HL-60/S4 treated with phorbol 12-myristate 13-acetate at 8.2 ng/mL for 4 days and 3 days (cell line): ENCODE data around the gene BEND5.

Experiments
- in situ Hi-C: fragments of 300-500 bp; cut with MboI; formaldehyde crosslinking; loops from 2 replicates; pipeline ENCODE4 v1.15.0; 2022; ENCODE audit warnings: low sequenced_read_pairs

The BEND5 gene

DNA sequence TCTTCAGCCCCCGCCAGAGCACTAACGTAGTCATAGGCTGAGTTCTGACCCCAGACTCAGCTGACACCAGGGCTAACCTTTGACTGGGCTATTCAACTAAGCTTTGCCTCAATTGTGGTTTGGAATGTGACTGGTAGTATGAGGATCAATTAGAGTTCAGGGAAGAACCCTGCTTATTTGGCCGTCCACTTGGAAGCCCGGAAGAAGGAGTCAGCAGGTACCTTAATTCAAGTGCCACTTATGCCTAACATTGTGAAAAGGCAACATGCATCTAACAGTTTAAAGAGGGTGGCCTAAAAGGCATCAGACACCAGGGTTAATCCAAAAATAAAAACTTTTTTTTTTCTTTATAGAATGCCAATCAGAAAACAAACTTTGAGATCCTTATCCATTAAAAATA is 92.3 kb downstream of the BEND5 start:
- in situ Hi-C loops, result no loop called here

DNA sequence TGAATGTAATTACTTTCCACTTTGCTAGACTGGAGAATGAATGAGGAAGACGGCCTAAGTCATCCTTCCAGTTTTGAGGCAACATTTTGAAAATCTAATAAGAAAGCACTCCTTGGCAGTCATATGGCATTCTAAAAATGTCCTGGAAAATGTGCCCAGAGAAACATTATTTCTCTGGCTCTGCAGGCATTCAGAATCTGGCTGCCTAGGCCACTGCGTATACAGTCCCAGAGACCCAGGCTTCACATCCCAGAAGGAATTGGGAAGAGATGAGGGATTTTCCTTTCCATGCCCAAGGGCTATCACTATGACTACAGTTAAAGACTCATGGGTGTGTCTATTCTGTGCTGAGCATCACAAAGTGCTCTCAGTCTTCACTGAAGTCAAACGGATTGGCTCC is 92.9 kb downstream of the BEND5 start:
- in situ Hi-C loops, result no loop called here

DNA sequence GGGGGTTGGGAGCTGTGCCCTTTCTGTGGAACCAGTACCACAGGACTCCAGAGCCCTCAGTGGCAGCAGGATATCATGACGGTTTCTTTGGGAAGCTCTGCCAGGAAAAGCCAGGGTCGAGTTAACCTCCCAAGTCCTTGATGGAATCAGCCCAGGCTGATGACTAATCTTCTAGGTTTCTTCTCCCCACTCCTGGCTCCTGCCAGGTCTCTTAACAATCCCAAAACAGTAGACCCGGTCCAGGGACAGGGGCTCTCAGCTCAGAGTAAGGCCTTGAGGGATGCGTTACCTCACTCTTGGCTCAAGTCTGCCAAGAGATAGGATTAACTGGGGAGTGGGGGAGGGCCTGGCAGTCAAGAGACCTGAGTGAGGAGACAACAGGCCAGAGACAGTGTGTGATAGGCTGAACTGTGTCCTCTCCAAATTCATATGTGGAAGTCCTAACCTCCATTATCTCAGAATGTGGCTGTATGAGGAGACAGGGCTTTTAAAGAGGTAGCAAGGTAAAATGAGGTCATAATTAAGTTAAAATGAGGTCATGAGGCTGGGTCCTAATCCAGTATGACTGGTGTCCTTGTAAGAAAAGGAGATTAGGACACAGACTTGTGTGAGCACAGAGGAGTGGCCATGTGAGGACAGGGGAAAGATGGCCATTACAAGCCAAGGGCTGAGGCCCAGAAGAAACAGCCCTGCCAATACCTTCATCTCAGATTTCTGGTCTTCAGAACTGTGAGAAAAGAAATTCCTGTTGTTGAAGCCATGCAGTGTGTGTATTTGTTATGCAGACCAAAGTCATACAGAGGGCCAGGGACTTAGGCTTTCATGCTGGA is 95.0 kb downstream of the BEND5 start:
- in situ Hi-C loops, result no loop called here

DNA sequence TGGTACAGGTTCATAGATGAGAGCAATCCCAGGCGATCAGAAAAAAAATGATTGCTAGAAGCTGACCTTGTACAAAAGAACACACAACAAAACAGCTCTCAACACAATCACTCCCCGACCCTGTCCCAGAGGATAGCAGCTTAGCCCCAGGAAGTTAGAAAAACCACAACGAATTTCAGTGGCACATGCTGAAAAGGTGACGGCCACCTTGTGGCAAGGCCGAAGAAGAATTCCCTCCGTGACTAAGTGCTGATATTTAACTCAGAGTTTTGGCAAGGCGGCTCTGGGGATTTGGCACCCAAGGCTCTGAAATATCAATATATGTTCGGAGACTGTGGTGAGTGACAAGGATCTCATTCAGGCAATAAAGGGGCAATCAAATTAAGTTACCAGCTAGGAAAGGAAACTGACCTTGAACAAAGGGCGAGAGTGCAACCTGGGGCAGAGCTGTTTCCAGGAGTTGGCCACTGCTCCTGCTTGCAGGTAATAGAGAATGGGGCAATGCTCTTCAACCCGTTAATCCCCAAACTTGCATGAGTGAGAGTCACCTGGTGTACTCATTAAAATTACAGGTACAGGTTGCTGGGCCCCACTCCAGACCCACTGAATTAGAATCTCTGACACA is 96.2 kb downstream of the BEND5 start:
- in situ Hi-C loops, result no loop called here

DNA sequence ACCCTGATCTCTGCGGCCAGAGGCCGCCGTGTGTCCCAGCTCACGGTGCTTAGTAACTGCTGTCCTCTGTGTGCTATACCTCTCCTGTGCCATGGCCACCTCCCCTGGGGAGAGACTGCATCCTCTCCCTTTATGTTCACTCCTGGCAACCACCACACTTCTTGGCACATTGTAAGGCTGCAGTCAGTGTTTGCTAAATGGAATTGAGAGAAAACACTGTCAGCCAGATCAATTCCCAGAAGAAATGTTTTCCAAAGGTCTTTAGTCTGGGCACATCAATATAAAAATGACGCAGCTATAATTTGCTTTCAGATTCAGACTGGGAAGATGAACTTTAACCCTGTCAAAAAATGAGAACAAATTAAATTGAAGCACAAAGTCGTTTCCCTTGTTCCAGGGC is 96.8 kb downstream of the BEND5 start:
- in situ Hi-C loops, result loop anchor here (10.0 kb wide), 1 partner anchor 135 kb away; no protein-coding TSS in a partner anchor

DNA sequence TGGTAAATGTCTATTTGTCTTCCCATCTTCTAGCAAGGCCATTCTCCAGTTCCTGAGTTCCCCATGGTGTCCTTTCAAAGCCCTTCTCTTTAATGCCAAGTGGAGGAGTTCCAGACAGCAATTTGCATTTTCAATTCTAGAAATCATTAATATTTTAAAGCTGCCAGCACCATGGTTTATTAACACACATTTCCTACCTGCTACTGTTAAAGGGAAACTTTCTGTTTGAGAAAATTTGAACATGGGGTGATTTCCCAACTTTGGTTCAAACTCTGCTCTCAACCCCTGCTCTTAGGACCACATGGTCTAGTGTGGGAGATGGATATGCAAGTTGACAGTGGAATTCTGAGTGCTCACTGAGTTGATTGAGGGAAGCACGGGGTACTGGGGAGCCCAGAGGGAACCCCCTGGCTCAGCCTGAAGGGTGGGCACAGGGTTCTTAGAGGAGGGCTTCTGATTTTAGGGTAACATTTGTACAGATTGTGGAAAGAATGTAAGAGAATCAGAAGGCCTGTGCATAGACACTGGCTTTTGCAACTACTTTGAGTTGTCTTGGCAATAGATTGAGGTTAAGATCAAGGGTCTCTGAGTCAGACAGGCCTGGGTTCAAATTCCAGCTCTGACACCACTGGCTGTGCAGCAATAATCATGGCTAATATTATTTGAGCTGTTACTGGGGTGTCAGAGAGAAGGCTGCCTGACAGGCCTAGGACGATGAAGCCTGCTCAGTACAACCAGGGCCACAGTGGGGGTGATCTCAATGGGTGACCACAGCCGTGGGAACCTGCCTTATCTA is 97.8 kb downstream of the BEND5 start:
- in situ Hi-C loops, result loop anchor here (10.0 kb wide), 1 partner anchor 136 kb away; no protein-coding TSS in a partner anchor
